GM19455 (cell line): ENCODE data around the gene RIPPLY3.
A peak's percentile ranks its signal among the peaks of the same experiment; 100 is the strongest.
"Not testable (repeated sequence)": the region's sequence is repeated elsewhere in the genome, so short reads cannot be mapped to it uniquely, and the experiment has no call there.

Experiments
- ATAC-seq: cut with Tn5 transposase; IDR thresholded peaks from one replicate; pipeline ENCODE4 v1.9.1; 2021; ENCODE audit not compliant: unreplicated experiment

The RIPPLY3 gene

DNA sequence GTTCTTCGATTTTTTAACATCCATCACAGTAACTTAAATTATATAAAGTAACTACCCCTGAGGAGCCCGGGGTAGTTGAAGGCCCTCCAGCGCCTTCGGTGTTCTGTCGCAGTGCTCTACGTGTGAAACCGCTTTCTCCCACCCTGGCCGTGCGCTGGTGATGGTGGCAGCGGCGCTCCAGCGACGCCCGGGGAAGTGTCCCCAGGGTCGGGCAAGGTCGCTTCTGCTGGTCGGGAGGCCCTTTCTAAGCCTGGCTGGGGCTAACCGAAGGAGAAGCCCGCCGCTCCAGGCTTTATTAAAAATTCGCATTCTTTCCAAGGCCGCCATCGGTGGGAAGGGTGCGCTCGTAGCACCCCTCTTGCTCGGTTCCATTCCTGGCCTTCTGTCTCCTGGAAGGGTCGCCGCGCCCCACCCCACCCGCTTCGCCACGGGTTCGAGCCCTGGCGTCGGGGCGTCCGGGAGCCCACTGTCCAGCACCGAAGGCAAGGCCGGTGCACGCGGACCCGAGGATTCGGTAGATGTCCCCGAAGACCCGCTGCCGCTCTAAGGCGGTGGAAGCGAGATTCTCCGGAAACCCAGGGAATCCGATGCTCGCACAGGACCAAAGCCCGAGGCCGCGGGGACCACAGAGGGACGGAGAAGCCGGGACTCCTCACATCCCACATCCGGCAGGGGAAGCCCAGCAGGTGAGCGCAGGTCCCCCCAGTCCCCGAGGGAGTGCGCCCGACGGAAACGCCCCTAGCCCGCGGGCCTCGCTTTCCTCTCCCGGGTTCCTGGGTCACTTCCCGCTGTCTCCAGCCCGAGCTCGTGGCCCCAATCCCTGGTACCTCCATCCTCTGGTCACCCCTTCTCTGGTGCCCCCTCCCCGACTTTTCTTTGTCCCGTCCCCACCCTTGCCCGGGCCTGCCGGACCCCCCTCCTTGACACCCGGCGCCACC, 685 bp upstream of the RIPPLY3 start:
- ATAC-seq, result no peak

DNA sequence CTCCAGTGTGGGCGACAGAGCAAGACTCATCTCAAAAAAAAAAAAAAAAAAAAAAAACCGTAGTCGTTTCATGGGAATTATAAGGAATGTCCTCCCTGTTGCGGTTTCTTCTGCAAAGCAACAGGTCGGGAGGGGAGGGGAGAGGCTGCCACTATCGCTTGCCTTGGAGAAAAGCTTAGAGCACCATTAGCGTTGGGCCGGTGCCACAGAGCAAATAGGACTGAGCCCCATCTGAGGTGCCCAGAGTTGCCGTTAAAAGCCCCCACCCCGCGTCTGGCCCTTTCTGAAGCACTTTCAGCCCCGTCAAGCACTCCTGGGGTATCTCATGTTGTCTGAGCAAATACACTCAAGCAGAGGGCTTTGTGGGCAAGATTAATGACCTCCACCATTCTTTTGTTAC, 2.2 kb downstream of the RIPPLY3 start:
- no peak for ATAC-seq

DNA sequence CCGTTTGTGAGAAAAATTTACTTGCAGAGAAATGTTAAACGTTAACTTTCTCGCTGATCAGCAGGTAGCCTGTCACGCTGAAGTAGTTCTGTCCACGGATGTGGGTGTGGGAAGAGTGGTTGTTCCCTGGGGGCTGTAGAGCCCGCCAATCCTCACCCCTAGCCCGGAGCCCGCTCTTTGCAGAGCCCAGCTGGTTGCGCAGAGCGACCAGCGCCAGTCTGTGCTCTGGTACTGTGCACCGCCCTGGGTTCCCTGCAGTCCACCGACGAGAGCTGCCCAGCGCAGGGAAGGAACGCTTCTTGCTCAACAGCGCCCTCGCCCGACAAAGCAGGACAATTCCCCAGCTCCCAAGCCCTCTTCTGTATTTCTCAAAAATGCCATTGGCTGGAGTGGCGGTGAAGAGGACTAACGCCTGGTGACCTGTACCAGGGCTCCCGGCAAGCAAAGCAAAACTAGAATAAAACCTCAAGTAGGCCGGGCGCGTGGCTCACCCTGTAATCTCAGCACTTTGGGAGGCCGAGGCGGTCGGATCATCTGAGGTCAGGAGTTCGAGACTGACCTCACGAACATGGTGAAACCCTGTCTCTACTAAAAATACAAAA, 3.3 kb downstream of the RIPPLY3 start:
- ATAC-seq, result peak; percentile 78

DNA sequence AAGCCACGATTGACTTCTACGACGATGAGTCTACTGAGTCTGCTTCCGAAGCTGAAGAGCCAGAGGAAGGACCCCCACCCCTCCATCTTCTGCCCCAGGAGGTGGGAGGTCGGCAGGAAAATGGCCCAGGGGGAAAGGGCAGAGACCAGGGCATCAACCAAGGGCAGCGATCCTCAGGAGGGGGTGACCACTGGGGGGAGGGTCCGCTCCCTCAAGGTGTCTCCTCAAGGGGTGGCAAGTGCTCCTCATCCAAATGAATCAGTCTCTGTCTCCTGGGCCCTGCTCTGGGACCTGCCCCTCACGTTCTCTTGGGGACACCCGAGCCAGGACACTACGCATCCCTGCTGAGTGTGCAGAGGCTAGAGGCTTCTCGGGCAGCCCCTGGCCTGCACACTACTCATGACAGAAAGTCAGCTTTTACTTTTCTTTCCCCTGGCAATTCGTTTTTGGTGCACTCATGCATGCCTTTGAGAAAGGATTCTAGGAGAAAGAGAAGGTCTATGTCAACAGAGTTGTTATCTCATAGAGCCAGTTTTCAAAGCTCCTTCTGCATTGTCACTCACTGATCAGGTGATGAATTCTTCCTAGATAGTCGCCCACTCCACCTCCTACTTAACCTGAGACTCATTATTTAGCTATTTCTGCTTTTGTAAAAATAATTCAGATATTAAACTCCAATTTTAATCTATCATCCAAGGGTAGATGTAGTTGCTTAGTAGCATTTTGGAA, 11.6 kb downstream of the RIPPLY3 start:
- ATAC-seq, result no peak

DNA sequence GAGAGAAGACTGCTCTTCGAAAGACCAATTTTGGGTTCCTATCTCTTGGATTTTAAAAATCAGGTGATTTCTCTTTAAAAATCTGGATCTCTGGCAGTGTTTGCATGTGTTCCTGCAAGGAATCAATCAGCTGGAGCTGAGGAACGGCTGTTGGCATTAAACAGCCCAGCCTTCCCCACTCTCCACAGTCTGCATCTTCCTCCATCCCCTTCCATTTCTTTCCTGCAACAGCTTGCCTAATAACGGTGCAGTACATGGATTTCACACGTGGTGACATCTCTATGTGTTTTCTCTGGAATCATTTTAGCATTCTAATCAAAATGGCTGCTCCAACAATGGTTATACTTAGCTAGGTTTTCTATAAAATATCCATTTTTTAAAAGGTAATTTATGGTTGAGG, 20.0 kb downstream of the RIPPLY3 start:
- no peak for ATAC-seq

DNA sequence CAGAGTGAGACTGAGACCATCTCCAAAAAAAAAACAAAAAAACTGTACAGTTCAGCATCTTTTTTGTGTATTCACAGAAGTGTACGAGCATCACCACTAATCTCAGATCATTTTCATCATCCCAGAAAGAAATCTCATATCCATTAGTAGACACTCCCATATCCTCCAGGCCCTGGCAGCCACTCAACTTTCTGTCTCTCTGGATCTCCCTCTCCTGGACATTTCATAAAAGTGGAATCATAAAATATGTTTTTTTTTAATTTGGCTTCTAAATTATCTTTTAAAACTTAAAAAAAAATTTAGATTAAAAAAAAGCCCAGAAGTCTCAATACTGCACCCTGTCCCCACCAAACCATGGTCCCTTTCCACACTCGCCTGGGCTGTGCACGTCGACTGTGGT, 22.1 kb downstream of the RIPPLY3 start:
- no peak for ATAC-seq

DNA sequence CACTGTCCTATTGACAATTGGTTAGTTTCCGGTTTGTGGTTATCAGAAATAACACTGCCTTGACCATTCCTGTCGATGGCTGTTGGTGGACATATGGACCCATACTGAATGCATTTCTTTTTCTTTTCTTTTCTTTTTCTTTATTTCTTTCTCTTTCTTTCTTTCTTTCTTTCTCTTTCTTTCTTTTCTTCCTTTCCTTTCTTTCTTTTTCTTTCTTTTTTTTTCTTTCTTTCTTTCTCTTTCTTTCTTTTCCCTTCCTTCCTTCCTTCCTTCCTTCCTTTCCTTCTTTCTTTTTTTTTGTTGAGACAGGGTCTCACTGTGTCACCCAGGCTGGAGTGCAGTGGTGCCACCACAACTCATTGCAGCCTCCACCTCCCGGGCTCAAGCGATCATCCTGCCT, 24.4 kb downstream of the RIPPLY3 start:
- no peak for ATAC-seq

DNA sequence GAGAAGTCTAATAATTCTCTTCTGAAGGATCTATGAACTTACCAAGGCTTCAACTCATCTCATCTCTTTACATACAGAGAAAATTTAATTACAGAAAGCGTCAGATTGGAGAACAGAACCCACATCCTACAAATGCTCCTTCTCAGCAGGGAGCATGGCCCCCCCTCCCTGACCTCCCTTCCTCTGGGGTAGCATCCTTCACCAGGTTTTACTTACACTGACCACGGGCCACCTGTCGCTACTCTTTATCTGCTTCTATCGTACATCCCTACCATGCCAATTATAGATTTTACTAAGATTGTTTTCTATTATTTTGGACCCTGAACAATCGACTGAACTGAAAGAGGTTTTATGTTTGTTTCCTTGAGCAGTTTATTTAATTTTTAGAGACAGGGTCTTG, 25.8 kb downstream of the RIPPLY3 start:
- ATAC-seq, result no peak

DNA sequence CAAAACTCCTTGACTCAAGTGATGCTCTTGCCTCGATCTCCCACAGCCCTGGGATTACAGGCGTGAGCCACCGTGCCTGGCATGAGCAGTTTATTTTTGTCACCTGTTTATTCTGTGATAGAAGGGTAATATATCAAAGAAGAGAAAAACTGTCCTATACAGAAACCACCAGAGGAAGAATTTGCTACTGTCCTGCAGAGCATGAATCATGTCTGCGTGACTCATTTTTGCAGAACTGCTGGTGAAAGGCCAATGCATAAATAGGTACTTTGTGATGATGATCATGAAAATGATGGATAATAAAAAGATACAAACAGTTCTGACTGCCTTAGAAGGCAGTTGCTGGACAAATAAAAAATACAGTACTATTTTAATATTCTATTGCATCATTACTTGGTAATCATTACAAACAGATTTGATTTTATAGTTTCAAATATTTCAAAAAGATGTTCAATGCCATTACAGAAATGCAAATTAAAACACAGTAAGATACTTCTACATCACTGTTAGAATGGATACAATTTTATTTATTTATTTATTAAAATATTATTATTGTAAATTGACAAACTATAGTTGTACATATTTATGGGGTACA, 26.5 kb downstream of the RIPPLY3 start:
- no peak for ATAC-seq

DNA sequence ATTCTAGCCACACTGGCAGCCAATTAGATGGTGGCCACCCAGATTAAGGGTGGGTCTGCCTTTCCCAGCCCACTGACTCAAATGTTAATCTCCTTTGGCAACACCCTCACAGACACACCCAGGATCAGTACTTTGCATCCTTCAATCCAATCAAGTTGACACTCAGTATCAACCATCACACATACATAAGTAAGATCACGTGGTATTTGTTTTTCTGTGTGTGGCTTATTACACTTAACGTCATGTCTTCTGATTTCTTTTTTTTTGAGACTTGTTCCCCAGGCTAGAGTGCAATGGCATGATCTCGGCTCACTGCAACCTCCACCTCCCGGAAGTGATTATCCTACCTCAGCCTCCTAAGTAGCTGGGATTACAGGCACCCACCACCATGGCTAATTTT, 27.9 kb downstream of the RIPPLY3 start:
- ATAC-seq, result not testable (repeated sequence)

DNA sequence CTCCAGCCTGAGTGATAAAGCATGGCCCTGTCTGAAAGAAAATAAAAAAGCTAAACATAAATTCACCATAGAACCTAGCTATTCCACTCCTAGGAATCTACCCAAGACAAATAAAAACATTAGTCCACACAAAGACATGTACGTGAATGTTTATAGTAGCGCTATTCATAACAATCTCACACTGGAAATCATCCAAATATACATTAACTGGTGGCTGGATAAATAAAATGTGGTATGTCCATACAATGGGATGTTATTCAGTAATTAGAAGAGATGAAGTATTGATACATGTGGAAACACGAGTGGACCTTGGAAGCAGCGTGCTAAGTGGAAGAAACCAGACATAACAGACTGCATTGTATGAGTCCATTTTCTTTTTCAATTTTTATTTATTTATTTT, 29.7 kb downstream of the RIPPLY3 start:
- no peak for ATAC-seq

DNA sequence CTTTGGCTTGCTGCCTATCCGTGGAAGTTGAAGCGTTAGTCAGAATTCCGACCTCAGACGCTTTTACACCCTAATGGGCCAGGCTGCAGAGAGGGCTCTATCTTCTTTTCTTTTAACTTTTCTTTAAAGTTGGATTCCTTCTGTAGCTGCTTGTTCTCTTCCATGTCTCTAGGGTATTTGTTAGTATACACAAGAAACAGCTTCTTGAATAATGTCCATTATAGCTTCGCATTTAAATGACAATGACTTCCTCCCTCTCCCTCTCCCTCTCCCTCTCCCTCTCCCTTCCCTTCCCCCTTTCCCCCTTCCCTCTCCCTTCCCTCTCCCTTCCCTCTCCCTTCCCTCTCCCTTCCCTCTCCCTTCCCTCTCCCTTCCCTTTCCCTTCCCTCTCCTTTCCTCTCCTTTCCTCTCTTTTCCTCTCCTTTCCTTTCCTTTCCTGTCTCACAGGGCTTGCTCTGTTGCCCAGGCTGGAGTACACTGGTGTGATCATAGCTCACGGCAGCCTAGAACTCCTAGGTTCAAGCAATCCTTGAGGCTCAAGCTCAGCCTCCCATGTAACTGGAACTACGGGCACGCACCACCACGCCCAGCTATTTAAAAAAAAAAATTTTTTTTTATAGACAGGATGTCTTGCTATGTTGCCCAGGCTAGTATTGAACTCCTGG, 33.0 kb downstream of the RIPPLY3 start:
- ATAC-seq, result no peak

DNA sequence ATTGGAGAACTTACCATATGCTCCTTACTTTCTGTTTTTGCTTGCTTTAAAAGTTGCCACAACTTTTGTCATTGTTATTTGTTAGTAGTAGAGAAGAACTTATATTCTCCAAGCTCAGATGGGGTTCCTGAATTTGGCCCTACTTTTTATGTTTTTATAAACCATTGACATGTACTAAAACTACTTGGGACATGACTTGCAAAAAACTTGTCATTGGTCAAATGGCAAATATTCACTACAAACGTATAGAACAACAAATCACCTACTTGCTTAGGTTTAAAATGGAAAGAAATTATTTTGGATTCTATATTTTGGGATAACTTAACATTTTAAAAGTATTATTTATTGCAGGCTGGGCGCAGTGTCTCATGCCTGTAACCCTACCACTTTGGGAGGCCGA, 33.7 kb downstream of the RIPPLY3 start:
- ATAC-seq, result no peak

DNA sequence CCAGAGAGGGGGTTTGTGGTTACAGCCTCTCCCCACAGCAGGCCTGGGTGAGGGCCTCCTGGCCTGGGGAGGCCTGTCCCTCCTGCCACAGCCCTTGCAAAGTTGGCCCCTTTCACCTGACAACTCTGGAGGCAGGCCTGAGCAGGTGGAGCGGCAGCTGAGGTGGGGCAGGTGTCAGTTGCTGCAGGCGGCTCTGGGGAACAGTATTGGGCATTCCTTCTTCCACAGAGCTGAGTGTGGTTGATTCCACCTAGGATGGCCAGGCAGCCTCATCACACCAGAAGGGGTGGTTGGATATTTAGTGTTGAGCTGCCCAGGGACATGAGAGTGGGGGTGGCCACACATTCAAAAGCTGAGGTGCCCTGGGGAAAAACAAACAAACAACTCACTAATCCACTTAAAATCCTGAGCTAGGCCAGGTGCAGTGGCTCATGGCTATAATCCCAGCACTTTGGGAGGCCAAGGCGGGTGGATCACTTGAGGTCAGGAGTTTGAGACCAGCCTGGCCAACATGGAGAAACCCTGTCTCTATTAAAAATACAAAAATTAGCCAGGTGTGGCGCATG, 35.3 kb downstream of the RIPPLY3 start:
- no peak for ATAC-seq

DNA sequence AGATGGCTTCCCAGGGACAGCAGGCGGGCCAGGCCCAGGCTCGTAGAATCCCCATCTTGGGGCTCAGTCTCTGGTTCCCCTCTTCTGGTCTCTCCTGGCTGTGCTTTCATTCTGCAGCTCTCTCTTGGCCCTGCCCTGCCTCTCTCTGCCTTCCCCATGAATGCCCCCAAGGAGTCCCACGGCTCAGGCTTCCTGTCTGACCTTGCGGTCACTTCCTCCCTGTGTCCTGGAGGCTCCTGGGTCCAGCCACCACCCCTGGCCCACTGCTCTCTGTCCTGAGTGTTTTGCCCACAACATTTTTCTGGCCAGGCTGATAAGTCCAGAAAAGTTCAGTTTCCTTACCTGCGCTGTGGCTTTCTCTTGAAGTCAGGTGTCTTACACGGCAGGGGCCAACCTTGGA, 37.3 kb downstream of the RIPPLY3 start:
- ATAC-seq, result no peak

DNA sequence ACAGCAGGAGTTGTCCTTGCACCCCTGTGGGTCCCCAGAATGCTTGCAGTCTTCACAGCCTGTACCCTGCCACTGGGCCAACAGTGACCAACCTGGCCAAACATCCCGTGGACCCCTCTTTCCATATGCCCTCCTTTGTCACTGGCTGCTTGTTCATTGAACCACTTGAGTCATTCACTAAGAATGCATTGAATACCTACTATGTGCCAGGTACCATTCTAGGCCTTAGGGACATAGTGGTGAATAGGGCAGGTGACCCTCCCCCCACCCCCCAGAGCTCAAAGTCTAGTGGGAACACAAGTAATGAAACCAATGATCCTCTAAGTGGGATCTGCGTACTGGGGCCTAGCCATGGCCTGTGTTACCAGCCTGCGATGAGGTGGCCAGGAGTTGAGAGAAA, 38.1 kb downstream of the RIPPLY3 start:
- ATAC-seq, result no peak

DNA sequence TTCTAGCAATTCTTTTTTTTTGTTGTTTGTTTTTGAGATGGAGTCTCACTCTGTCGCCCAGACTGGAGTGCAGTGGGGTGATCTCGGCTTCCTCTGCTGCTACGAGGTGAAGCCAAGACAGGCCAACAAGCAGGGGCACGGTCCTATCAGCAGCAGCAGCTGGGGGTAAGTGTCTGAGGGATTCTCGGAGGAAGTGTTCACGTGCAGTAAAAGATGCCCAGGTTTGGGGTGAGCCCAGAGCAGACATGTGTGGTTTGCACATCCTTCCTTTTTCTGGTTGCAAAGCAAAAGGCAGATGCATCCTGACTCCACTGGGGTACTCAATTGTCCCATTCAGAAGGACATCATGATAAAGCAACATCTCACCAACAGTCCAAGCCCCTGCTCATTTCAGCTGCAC, 38.6 kb downstream of the RIPPLY3 start:
- ATAC-seq, result no peak

DNA sequence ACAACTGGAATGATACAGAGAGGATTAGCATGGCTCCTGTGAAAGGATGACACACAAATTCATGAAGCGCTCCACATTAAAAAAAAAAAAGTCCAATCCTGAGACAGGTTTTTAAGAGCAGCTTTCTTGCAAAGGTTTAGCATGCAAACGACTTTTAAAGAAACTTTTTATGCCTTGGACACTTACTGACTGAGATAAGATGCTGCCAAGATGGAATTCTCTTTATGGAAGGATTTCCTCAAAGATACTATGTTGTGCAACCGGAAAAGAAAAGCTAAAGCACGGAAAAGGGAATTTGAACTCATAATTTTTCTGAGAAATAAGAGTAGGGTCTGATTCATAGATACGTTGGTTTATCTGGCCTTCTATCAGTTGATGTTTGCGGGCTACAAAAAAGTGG, 39.1 kb downstream of the RIPPLY3 start:
- no peak for ATAC-seq

DNA sequence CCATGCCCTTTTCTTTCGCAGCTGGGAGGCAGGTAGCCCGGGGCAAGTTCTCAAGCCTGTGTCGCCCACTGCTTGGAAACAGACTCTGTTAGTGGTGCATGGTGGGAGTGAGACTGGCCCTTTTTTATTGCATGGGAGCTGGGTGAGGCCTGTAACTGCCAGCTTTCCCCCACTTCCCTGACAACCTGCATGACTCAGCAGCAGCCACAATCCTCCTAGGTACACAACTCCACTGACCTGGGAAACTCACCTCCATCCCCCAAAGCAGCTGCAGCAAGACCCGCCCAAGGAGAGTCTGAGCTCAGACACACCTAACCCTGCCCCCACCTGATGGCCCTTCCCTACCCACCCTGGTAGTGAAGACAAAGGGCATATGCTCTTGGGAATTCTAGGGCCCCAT, 40.6 kb downstream of the RIPPLY3 start:
- ATAC-seq, result no peak

DNA sequence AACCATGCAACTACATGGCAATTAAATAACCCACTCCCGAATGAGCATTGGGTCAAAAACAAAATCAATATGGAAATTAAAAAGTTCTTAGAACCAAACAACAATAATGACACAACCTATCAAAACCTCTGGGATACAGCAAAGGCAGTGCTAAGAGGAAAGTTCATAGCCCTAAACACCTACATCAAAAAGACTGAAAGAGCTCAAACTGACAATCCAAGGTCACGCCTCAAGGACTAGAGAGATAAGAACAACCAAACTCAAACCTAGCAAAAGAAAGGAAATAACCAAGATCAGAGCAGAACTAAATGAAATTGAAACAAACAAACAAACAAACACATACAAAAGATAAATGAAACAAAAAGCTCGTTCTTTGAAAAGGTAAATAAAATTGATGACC, 43.2 kb downstream of the RIPPLY3 start:
- not testable (repeated sequence) for ATAC-seq
